ENCODE measurements around the gene CLTA. TPM values are rescaled to one million over a fixed set of nuclear protein-coding genes. Genes with fewer than 3 reads are reported as not detected.
A peak's percentile ranks its signal among the peaks of the same experiment; 100 is the strongest.

CLTA gene
- total and polyA plus RNA-seq, 2 of the 8 experiments (the other 6 are each of a cell fraction or from before 2014, with no cell fraction given): 137 to 236 TPM

DNA sequence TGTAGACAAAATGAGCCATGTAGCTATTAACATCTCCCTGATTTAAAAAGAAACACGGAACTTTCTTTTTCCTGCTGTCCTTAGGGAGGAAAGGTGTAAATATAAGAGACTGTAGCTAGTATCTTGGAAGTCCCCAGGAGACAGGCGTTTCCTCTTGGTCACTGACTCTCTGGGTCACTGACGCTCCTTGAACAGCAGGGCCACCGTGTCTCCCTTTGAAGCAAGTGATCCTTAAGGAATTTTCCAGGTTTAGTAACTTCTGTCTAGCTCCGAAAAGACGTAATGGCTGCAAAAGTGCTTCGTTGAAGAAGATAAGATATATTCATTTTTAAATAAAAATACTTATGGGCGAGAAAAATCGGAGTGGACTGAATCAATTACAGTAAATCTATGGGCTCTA lies 745 bp upstream of the CLTA start:
- H3K27ac ChIP-seq (ENCODE audit: low read depth, low read length): peak overlapping the region; percentile 14; the same call in 1 of the 2 replicates

More for the DNA sequence above, 745 bp upstream of the CLTA start:
- Histone ChIP-seq H2BK20ac (ENCODE audit: low read length) (no peak overlapping the region), H4K8ac (ENCODE audit: extremely low read depth, insufficient read depth, low read length) (no peak overlapping the region), H3K79me2 (ENCODE audit: control insufficient read depth in 1 of 2, insufficient read depth in 2 of 2, low read length in 2 of 2) (peaks cover 36 to 42% of the 10 kb centered on the region in 2 experiments), H4K5ac (ENCODE audit: insufficient read length, low read depth, low read length) (peak overlapping the region; percentile 17), H3K4me3 (ENCODE audit: extremely low read depth in 1 of 4, insufficient read depth in 2 of 4, low read depth in 3 of 4, low read length in 4 of 4) (peak overlapping the region; percentile 86 to 98 (median 97)), H2BK5ac (ENCODE audit: low read depth, low read length) (no peak overlapping the region), H4K20me1 (replicated peaks in 1 of 2; ENCODE audit: control insufficient read depth in 1 of 2, insufficient read depth in 2 of 2, low read length in 2 of 2) (peaks cover 17 to 19% of the 10 kb centered on the region in 2 experiments), H2AK5ac (ENCODE audit: low read depth, low read length) (no peak overlapping the region), H3K9me3 (ENCODE audit: insufficient read depth in 2 of 2, low read depth in 1 of 2, low read length in 1 of 2) (no peaks in the 10 kb centered on the region), H3K79me1 (ENCODE audit: low read depth, low read length) (peaks cover 9% of the 10 kb centered on the region), H4K91ac (replicated peaks; ENCODE audit: insufficient read length, low read length) (no peak overlapping the region), H3K36me3 (ENCODE audit: control insufficient read depth in 2 of 4, insufficient read depth in 4 of 4, low read length in 3 of 4) (peaks cover 0 to 5% (median 2%) of the 10 kb centered on the region in 4 experiments; a peak in 1 of 8 replicates), H3K4me1 (replicated peaks in 1 of 4; ENCODE audit: control insufficient read depth in 3 of 4, insufficient read depth in 4 of 4, low read length in 3 of 4) (peaks cover 6 to 12% (median 10%) of the 10 kb centered on the region in 4 experiments; a peak in 6 of 7 replicates), H2BK15ac (ENCODE audit: low read length) (no peak overlapping the region), H3K14ac (ENCODE audit: insufficient read length) (no peak overlapping the region), H3K4ac (replicated peaks; ENCODE audit: insufficient read length, low read depth, low read length) (no peak overlapping the region), H3K27me3 (replicated peaks in 1 of 4; ENCODE audit: control insufficient read depth in 3 of 4, extremely low read depth in 1 of 4, insufficient read depth in 3 of 4, low read length in 3 of 4) (no peaks in the 10 kb centered on the region), H2BK12ac (ENCODE audit: low read depth, low read length) (no peak overlapping the region), H2BK120ac (replicated peaks; ENCODE audit: low read depth, low read length) (no peak overlapping the region), H3K9ac (replicated peaks in 1 of 4; ENCODE audit: extremely low read depth in 1 of 4, low read depth in 3 of 4, low read length in 3 of 4) (peak overlapping the region in 2 of 4 experiments; percentile 35 to 57; a peak in 3 of 7 replicates), H3K4me2 (ENCODE audit: insufficient read depth in 1 of 2, low read depth in 2 of 2, low read length in 2 of 2) (peak overlapping the region; percentile 95 to 99), H3K56ac (replicated peaks; ENCODE audit: insufficient read length, low read depth, low read length) (no peak overlapping the region), H2AFZ (ENCODE audit: low read length) (peak overlapping the region; percentile 78), H3K23me2 (ENCODE audit: low read depth, low read length) (peaks cover 8% of the 10 kb centered on the region), H3K18ac (ENCODE audit: extremely low read depth, low read length) (peak overlapping the region; percentile 36; the same call in 1 of the 2 replicates), H3K23ac (ENCODE audit: insufficient read length) (no peak overlapping the region)
- CTCF ChIA-PET (ENCODE audit: partially characterized antibody): interaction anchor here (0.5 to 5.5 kb wide), 19 partner anchors 12 to 438 kb away, joined by 3 to 38 read pairs (median 3); partner anchors contain the start of genes CCIN and GLIPR2
- DNase-seq (ENCODE audit: low read depth in 1 of 2, low spot score in 2 of 2): no peak
- FAIRE-seq: no peak
- 14% methylated on average over 9 of the region's 9 CpGs; no CpG with 5 or more reads in 1 of the 2 experiments for WGBS, 2 experiments (ENCODE audit: extremely low coverage in 1 of 2, insufficient coverage in 1 of 2, insufficient read length in 1 of 2, insufficient replicate concordance in 2 of 2, low coverage in 1 of 2, low lambda C conversion rate in 2 of 2, missing lambda C conversion rate in 1 of 2)
- POLR2A ChIA-PET (ENCODE audit: partially characterized antibody): interaction anchor here (0.6 to 3.4 kb wide), 23 partner anchors 9 to 231 kb away, joined by 3 to 25 read pairs (median 4); partner anchors contain the start of genes CCIN, GLIPR2 and RECK
- TF ChIP-seq RBBP5 (IDR thresholded peaks at IDR 0.05; ENCODE audit: borderline replicate concordance, low read depth, low read length) (no peak), TAF7 (optimal IDR thresholded peaks at IDR 0.05; ENCODE audit: borderline replicate concordance, low read depth, low read length) (no peak), KDM5A (IDR thresholded peaks at IDR 0.05; ENCODE audit: low read length) (no peak), TBP (IDR thresholded peaks at IDR 0.05; ENCODE audit: low read depth, low read length) (no peak), KDM4A (IDR thresholded peaks at IDR 0.05; ENCODE audit: low read depth, low read length, severe bottlenecking) (peak; percentile 32), ASH2L (IDR thresholded peaks at IDR 0.05; ENCODE audit: low read length) (no peak), CTBP2 (IDR thresholded peaks at IDR 0.05; ENCODE audit: borderline replicate concordance, insufficient read depth, insufficient read length, low read length) (no peak), SUZ12 (IDR thresholded peaks at IDR 0.05; ENCODE audit: low read length) (no peak)

Measured in H1 (cell line).